ENCODE data around the gene ETV3.

DNA sequence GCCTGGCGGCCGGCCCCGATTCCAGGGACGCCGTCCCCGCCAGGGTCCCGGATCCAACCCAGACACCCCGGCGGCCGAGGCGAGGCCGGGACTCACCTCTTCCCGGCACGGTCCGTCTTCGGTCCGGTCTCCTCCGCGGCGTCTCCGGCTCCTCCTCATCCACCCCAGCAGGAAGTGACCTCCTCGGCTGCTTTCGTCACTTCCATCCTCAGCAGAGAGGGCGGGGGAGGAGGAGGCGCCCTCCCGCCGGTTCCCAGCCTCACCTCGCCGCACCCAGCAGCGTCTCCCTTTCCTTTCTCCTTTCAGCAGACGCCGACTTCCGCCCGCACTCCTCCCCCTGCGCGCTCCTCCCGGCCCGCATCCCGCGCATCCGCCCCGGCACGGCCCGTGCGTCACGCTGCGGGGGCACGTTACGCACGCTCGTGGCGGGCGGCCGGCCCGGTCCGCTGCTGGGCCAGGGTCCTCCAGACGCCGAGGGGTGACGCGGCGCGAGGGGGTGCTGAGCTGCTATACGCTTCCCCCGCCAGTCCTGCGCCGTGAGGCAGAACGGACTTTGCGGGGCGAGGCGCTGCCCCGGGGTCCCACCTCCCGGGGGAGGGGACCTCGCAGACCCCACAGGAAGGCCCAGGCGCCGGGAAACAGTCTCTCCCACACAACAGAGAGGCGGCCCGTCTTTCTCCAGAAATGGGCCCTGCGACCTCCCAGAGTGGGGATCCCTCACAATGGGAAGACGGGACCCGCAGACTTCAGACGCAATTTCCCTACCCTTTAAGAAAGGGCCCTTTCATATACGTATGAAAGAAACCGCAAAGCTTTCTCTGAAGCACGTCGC lies at the start of gene ETV3:
- TF ChIP-seq, protein P1, sequence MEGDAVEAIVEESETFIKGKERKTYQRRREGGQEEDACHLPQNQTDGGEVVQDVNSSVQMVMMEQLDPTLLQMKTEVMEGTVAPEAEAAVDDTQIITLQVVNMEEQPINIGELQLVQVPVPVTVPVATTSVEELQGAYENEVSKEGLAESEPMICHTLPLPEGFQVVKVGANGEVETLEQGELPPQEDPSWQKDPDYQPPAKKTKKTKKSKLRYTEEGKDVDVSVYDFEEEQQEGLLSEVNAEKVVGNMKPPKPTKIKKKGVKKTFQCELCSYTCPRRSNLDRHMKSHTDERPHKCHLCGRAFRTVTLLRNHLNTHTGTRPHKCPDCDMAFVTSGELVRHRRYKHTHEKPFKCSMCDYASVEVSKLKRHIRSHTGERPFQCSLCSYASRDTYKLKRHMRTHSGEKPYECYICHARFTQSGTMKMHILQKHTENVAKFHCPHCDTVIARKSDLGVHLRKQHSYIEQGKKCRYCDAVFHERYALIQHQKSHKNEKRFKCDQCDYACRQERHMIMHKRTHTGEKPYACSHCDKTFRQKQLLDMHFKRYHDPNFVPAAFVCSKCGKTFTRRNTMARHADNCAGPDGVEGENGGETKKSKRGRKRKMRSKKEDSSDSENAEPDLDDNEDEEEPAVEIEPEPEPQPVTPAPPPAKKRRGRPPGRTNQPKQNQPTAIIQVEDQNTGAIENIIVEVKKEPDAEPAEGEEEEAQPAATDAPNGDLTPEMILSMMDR (IDR thresholded peaks at IDR 0.05; ENCODE audit: low read depth, low read length, poor library complexity, severe bottlenecking): no peak
- TF ChIP-seq EZH2phosphoT487 (IDR thresholded peaks at IDR 0.05; ENCODE audit: borderline replicate concordance, low read length): no peak
